DMS 273 treated with DMSO at 0.1 percent for 48 hours (cell line): ENCODE results near the gene DMWD.

Source experiments
- DNase-seq: peaks from one replicate; lab custom pipeline; 2025; lab: John Stamatoyannopoulos, UW

DMWD gene

GRCh38 chr19:45792470-45793177 is at the start of gene DMWD:
DMWD (minus strand) TSS chr19:45792845; CDS start chr19:45792756, 89 bp downstream.
- DNase-seq = peak; percentile 93

- DNase-seq = no peak
These were observed 49.6 kb upstream of the DMWD start for GRCh38 chr19:45842198-45842597.

- DNase-seq = no peak
These were observed 42.3 kb upstream of the DMWD start for GRCh38 chr19:45834970-45835369.

- DNase-seq = no peak
These were observed 36.3 kb upstream of the DMWD start for GRCh38 chr19:45828945-45829344.

- DNase-seq = no peak
These were observed 35.9 kb upstream of the DMWD start for GRCh38 chr19:45828523-45828922.

- DNase-seq = no peak
These were observed 34.9 kb upstream of the DMWD start for GRCh38 chr19:45827459-45828093.

- DNase-seq = no peak
These were observed 34.3 kb upstream of the DMWD start for GRCh38 chr19:45826934-45827333.

- DNase-seq = no peak
These were observed 33.6 kb upstream of the DMWD start for GRCh38 chr19:45825917-45826893.

GRCh38 chr19:45825263-45825605 is 32.6 kb upstream of the DMWD start:
- DNase-seq = no peak

GRCh38 chr19:45824531-45825262 is 32.1 kb upstream of the DMWD start:
- DNase-seq = no peak

GRCh38 chr19:45824041-45824471 is 31.4 kb upstream of the DMWD start:
- DNase-seq = no peak

GRCh38 chr19:45823182-45823581 is 30.5 kb upstream of the DMWD start:
- DNase-seq = no peak

- DNase-seq = no peak
These were observed 30.1 kb upstream of the DMWD start for GRCh38 chr19:45822716-45823115.

- no peak for DNase-seq
These were observed 28.9 kb upstream of the DMWD start for GRCh38 chr19:45821570-45821969.

- no peak for DNase-seq
These were observed 28.5 kb upstream of the DMWD start for GRCh38 chr19:45821103-45821521.

- no peak for DNase-seq
These were observed 27.9 kb upstream of the DMWD start for GRCh38 chr19:45820413-45821102.

GRCh38 chr19:45819769-45820168 is 27.1 kb upstream of the DMWD start:
- no peak for DNase-seq

- DNase-seq = no peak
These were observed 25.2 kb upstream of the DMWD start for GRCh38 chr19:45817725-45818301.

GRCh38 chr19:45817010-45817724 is 24.5 kb upstream of the DMWD start:
- DNase-seq = peak; percentile 81
